Regular cardiac myocyte (primary cell): ENCODE measurements around the gene PBXIP1. TPM values are rescaled to one million over a fixed set of nuclear protein-coding genes. Genes with fewer than 3 reads are reported as not detected.

Experiments used
- total RNA-seq: library from RNA; depleted of rRNA; stranded (reverse); fragments of >200 nt; gene quantifications from 2 replicates; pipeline ENCODE4 v1.2.3, GENCODE V29; 2014

The PBXIP1 gene
- 27.6 and 109 TPM in 2 replicates for total RNA-seq

GRCh38 chr1:154955718-154956543, at the start of gene PBXIP1:
Gene PBXIP1 (minus strand): TSS chr1:154956099. CDS start chr1:154953721, 2,378 bp downstream.

DNA sequence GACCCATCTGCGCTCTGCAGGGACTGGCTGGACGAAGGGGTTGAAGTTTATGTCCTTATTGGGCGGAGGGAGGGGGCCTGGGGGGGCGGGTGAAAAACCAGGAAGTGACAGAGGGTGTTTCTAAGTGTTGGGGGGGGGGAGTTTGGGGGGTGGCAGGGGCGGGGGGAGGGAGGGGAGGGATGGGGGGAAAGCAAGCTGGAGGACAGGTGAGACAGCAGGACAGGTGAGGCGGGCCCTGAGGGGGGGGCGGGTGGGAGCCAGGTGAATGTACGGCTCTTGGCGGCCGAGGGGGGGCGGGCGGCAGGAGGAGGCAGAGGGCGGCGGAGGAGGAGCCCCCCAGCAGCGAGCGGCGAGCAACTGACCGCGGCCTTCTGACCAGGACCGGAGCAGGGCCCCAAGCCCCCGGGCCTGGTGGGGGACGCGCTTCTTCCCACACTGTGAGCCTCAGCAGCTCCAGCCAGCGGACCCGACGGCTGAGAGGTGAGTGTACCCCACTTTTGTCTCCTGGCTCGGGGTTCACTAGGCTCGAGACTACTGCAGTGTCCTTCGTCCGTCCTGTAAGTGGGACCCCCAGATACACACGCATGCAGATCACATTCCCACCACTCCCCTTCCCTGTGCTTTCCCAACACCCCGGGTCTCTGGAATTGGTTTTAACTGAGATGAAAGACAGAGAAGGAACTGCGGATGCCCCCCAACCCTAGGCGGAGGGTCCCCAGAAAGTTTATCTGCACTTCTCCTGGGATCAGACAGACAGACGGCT, 46.7 kb upstream of the PBXIP1 start, which contains the start of gene ZBTB7B:
Gene ZBTB7B (plus strand): TSS at position 339 of the 763 bp plus-strand sequence. CDS start 11,859 bp downstream, outside the sequence.

DNA sequence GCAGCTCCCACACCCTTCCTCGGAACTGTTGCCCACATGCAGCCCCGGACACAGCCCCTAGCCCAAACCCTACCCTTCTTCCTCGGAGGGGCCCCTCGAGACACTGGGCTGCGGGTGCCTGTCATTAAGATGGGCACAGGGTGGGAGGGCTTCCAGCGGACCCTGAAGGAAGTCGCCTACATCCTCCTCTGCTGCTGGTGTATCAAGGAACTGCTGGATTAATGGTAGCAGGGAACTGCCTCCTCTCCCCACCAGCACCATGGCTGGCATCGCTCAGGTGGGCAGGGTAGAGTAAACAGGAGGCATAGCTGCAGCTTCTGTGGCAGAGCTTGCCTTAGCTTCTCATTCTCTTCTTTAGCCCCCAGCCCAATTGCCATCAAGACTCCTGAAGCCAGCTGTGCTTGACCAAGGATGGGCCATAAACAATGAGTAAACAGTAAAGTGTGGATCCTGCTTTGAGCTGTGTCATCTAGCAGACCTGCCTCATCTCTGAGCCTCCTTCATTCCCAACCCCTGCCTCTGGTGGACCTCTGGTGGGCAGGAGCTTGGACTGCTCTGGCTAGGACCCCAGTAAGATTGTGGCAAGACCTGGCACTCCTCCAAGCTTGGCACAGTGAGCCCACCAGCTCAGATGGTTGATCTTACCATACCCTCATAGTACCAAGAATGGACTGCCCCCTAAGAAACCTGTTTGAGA, 37.8 kb upstream of the PBXIP1 start, which contains the start of gene LENEP:
Gene LENEP (plus strand): TSS at position 15 of the 697 bp plus-strand sequence. CDS start 22 bp downstream, at position 37.

DNA sequence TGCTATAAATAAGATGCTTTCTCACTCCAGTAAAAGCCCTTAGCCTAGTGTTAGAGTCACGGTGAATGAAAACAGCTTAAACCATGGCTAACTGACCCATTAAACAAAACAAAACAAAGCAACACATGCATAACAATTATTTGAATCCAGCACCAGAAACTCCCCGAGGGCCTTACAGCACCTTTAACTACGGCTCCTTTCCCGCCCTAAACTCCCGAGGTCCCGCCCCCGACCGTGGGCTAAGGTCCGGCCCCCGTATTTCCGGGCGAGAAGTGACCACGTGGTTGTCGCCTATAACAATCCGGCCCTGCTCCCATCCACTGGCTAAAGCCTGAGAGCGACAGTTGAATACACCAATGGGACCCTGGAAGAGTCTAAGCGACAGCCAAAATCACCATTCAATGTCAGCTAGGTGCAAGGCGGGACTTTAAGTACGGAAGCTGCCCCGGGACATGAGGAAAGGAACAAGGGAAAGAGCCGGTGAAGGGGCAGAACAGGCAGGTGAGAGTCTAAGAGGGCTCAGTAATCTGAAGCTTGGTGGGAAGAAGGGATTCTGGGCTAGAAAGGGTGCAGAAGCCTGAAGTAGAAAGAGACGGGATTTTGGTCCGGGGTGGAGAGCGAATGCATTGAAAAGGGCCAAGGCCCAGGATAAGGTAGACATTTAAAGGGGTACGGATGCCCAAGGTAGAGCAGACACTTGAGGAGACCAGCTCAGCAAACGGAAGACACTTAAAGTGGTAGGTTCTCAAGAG, 27.2 kb upstream of the PBXIP1 start, which contains the start of gene FLAD1:
Gene FLAD1 (plus strand): TSS at position 448 of the 752 bp plus-strand sequence. CDS start 351 bp downstream, outside the sequence.

DNA sequence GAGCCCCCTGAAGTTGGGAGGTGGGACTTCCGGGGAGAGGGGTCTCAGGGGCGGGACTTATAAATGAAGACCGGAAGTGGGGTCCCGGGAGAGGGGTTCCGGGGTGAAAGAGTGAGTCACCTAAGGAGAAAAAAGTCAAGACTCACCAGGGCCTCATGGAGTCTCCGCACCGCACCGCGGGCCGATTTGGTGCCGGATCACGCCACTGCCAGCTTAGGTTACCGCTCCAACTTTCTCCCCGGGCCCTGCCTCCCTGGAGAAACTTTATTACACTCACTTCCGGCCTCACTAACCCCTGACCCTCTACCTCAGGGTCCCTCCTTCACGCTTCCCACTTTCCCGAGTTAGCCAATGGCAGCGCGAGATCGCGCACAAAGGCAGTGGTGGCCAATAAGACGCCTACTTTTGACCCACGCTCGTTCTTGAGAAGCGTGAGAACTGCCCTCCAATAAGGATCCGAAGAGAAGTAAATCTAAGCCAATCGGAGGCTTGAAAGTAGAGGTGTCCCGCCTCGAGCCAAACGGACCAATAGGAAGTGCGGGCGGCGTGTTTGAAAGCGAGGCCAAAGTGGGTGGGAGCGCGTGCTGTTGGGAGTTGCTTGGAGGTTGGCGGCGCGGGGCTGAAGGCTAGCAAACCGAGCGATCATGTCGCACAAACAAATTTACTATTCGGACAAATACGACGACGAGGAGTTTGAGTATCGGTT, 18.4 kb upstream of the PBXIP1 start, which contains the start of gene CKS1B:
Gene CKS1B (plus strand): TSS at position 580 of the 706 bp plus-strand sequence. CDS start 65 bp downstream, at position 645.

GRCh38 chr1:154970631-154971340, 14.9 kb upstream of the PBXIP1 start, which contains the start of gene SHC1:
Gene SHC1 (minus strand): TSS chr1:154970747. CDS start chr1:154970526, 221 bp downstream.

GRCh38 chr1:154961207-154962155, 5.6 kb upstream of the PBXIP1 start, which contains the start of gene PYGO2:
Gene PYGO2 (minus strand): TSS chr1:154961782. CDS start chr1:154961576, 206 bp downstream.

GRCh38 chr1:154936555-154937084, 19.3 kb downstream of the PBXIP1 start, which contains the start of gene PMVK:
Gene PMVK (minus strand): TSS chr1:154936719. CDS start chr1:154936685, 34 bp downstream.

Other genes starting within 250 kb of the PBXIP1 start
- gene KCNN3, start 85.8 kb downstream of the PBXIP1 start, total RNA-seq, result under 0.01 and 0.28 TPM in 2 replicates
- gene PMVK, start 19.4 kb downstream of the PBXIP1 start, total RNA-seq, result 6.5 and 13.2 TPM in 2 replicates
- 5.6 and 7.7 TPM in 2 replicates for gene PYGO2, start 5.7 kb upstream of the PBXIP1 start, total RNA-seq
- 176 and 223 TPM in 2 replicates for gene SHC1, start 14.6 kb upstream of the PBXIP1 start, total RNA-seq
- 40.9 and 151 TPM in 2 replicates for gene CKS1B, start 18.6 kb upstream of the PBXIP1 start, total RNA-seq
- 17.8 and 27.4 TPM in 2 replicates for gene FLAD1, start 27.2 kb upstream of the PBXIP1 start, total RNA-seq
- 0.56 TPM in 1 of 2 replicates, not detected in the other for gene LENEP, start 37.5 kb upstream of the PBXIP1 start, total RNA-seq
- gene ZBTB7B, start 46.7 kb upstream of the PBXIP1 start, total RNA-seq, result 12.5 and 16.9 TPM in 2 replicates
- not detected in 2 replicates for gene DCST2, start 77.7 kb upstream of the PBXIP1 start, total RNA-seq
- gene DCST1, start 77.7 kb upstream of the PBXIP1 start, total RNA-seq, result not detected in 2 replicates
- gene ADAM15, start 95.2 kb upstream of the PBXIP1 start, total RNA-seq, result 66.8 and 66.9 TPM in 2 replicates
- 1.9 and 3.7 TPM in 2 replicates for gene EFNA4, start 107.6 kb upstream of the PBXIP1 start, total RNA-seq
- 0.77 and 3.1 TPM in 2 replicates for gene EFNA3, start 122.7 kb upstream of the PBXIP1 start, total RNA-seq
- 0.19 and 1.4 TPM in 2 replicates for gene EFNA1, start 171.8 kb upstream of the PBXIP1 start, total RNA-seq
- 26.6 and 27.3 TPM in 2 replicates for gene SLC50A1, start 179.8 kb upstream of the PBXIP1 start, total RNA-seq
- gene DPM3, start 184.4 kb upstream of the PBXIP1 start, total RNA-seq, result 27.6 and 28.0 TPM in 2 replicates
- 138 TPM in 2 replicates for gene KRTCAP2, start 217.2 kb upstream of the PBXIP1 start, total RNA-seq
- gene TRIM46, start 217.8 kb upstream of the PBXIP1 start, total RNA-seq, result 1.5 and 2.5 TPM in 2 replicates